GM20431 (cell line): ENCODE measurements around the gene IL36B.

Experiments used
- in situ Hi-C: fragments of 300-500 bp; cut with MseI, MboI; formaldehyde crosslinking; loops from one replicate; pipeline ENCODE4 v1.15.0; 2020; ENCODE audit warnings: low sequenced_read_pairs; ENCODE audit not compliant: unreplicated experiment

IL36B gene

DNA sequence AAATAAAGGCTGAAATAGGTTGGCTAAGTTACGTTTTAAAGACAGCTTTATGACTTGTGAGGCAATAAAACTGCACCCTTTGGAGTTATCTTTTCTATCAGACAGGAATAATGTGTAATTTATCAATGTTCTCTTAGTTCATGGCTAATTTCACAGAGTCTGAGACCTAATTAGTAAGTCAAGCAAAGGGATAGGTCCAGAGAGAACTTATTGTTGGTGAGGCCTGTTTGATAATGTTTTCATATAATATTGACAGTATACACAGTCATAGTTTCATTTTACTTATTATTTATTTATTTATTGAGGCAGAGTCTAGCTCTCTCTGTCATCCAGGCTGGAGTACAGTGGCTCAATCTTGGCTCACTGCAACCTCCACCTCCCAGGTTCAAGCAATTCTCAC, 4.5 kb upstream of the IL36B start:
- in situ Hi-C loops = no loop called here

DNA sequence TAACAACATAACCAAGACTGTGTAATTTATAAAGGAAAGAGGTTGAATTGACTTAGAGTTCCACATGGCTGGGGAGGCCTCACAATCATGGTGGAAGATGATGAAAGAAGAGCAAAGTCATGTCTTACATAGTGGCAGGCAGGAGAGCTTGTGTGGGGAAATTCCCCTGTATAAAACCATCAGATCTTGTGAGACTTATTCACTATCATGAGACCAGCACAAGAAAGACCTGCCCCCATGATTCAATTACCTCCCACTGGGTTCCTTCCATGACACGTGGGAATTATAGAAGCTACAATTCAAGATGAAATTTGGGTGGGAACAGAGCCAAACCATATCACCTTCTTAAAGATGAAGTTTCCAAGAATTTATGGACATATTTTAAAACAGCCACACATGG, 3.9 kb upstream of the IL36B start:
- in situ Hi-C loops = no loop called here

DNA sequence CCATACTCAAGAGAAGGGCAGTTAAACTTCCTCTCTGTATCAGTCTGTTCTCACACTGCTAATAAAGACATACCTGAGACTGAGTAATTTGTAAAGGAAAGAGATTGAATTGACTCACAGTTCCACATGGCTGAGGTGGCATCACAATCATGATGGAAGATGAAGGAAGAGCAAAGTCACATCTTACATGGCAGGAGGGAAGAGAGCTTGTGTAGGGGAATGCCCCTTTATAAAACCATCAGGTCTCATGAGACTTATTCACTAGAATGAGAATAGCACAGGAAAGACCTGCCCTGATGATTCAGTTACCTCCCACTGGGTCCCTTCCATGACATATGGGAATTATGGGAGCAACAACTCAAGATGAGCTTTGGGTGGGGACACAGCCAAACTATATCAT, 1.4 kb upstream of the IL36B start:
- in situ Hi-C loops = no loop called here

GRCh38 chr2:113053666-113054065, 999 bp upstream of the IL36B start:
- in situ Hi-C loops = no loop called here

DNA sequence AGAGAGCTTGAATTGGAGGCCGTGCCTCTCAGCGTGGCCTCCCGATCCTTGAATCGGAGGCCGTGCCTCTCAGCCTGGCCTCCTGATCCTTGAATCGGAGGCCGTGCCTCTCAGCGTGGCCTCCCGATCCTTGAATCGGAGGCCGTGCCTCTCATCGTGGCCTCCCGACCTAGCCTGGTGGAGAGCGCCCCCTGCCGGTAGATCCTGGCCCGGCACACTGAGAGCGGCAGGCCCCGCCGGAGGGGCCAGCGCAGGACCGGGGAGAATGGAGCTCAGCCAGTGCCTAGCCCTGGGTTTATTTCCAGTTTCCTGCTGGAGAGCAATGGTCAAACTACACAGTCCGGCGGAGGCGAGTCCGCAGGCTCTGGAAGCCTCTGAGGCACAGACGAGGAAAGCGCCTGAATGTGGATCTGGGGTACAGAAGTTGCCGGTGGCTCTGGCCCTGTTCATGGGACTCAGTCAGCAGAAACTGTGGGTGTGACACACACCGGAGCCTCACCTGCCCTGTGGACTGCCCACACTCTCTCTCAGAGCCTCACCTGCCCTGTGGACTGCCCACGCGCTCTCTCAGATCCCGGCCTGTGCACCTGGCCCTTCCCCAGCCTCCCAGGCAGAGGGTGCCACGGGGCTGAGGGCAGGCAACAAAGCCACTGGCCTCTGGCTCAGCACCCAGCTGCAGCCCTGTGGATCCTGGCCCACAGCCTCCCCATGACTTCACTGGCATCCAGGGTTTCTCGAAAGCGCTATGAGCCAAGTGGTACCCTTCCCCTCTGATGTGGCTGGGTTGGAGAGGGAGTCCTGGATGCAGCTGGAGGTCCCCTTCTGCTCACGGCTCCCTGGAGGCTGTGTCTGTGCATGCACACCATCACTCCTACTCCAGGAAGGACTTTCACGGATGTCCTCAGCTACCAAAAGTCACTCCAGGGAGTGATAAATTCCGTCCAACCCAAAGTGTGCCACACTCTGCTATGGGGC, 1.5 kb downstream of the IL36B start:
- in situ Hi-C loops = no loop called here

- in situ Hi-C loops = no loop called here
These were observed 6.2 kb downstream of the IL36B start for GRCh38 chr2:113046465-113046864.

GRCh38 chr2:113041871-113042270, 10.8 kb downstream of the IL36B start:
- in situ Hi-C loops = no loop called here

DNA sequence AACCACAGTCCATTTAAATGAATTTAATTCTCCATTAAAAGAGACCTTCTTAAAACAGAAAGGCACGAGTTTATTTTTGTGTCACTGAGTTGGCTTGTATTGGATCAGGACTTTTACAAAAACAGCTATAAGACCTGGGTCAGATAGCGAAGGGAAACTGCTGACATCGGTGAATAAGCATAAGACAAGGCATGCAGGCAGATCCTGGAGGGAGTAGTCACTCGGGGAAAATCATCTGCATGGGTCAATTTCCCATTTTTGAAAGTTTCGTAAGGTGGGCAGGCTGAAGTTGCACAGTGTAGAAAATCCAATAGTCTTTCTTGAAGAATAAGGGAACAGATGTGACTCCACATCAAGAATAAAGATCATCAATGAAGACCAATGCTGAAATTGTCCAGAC, 12.9 kb downstream of the IL36B start:
- in situ Hi-C loops = no loop called here

- in situ Hi-C loops = no loop called here
These were observed 13.5 kb downstream of the IL36B start for GRCh38 chr2:113039158-113039557.

DNA sequence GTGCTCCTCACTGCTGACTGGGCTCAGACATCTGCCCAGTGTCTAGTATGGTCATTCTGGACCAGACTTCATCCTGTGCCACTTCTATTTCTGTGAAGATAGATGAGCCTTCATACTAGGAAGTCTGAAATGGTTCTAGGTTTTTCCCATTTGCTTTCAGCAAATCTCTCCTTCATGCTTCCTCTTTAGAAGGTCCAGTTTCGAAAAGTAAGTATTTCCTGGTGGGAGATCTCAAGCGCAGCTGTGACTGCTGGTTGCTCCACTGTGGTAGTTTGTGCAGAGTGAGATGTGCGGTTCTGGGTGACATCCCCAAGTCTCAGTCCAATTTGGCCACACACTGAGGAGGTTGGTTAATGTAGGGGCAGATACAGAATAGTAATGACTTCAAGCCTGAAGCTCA, 14.4 kb downstream of the IL36B start:
- in situ Hi-C loops = no loop called here

GRCh38 chr2:113036763-113037162, 15.9 kb downstream of the IL36B start:
- in situ Hi-C loops = no loop called here

- in situ Hi-C loops = no loop called here
These were observed 18.7 kb downstream of the IL36B start for GRCh38 chr2:113034016-113034415.

DNA sequence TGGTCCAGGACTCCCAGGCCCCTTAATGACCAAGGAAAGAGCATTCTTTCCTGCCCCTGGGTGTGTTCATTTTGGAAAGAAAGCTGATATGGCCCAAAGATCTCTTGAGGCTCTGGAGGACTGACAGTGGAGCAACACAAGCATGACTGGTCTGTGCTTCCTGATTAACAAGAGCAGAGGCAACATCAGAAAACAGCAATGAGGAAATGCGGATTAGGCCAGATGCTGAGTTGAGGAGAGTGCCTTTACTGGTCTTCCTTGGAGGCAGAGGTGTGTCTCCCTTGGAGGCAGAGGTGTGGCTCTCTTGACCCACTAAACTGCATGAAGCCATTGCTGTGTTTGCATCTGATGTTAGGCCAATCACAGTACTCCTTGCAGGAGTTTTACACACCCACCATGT, 19.9 kb downstream of the IL36B start:
- in situ Hi-C loops = no loop called here

GRCh38 chr2:113028112-113028511, 24.6 kb downstream of the IL36B start:
- in situ Hi-C loops = no loop called here

GRCh38 chr2:113027691-113028090, 25.0 kb downstream of the IL36B start:
- in situ Hi-C loops = no loop called here

GRCh38 chr2:113025737-113026136, 26.9 kb downstream of the IL36B start:
- in situ Hi-C loops = no loop called here

DNA sequence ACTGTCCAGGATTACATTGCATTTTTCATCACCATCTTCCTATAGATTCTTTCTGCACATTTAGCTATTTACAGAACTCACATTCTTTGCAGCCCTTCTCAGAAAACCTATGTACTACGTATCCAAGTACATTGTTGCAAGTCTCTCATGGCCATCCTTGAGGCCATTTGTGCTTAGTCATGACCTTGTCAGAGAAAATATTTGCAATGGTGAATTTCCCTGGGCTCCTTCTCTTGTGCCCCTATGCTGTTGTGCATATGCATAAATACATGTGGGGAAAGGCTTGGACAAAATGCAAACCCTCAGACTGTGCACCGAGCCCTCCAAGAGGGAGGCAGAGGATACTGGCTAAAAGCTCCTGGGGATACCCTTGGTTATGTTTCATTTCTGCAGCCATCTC, 27.9 kb downstream of the IL36B start:
- in situ Hi-C loops = no loop called here

DNA sequence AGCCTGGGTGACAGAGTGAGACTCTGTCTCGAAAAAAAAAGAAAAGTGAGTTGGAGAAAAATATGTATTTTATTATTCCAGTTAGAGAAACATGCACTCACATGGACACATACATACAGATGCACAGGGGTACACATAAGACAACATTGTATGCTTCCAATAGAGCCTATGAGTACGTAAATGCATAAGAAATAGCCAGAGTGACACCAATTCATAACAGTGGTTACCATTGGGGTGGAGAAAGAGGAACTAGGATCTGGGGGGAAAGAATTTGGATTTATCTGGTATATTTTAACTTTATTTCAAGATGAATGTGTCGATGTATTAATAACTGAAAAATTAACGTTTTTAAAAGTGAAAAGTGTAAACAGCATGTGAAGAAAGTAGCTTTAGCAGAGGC, 31.4 kb downstream of the IL36B start:
- in situ Hi-C loops = no loop called here

- in situ Hi-C loops = no loop called here
These were observed 34.2 kb downstream of the IL36B start for GRCh38 chr2:113018509-113018908.

- in situ Hi-C loops = no loop called here
These were observed 37.0 kb downstream of the IL36B start for GRCh38 chr2:113015655-113016054.

GRCh38 chr2:113015042-113015441, 37.6 kb downstream of the IL36B start:
- in situ Hi-C loops = no loop called here

DNA sequence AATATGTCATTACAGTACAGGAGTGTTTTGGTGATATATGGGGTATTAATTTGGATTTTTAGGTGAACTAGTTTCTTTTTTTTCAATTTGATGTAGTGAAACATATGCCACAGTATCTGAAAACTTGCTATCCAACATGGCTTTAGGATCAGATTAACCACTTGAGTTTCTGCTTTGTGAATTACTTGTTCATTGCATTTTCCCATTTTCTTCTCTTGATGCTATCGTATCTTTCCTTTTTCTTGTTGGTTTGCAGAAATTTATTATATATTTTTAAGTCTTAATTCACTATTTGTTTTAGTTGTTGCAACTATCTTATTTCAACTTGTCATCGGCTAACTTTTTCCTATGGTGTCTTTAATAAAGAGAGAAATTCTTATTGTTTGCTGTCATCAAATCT, 38.6 kb downstream of the IL36B start:
- in situ Hi-C loops = no loop called here
